WTC11 (cell line): Measurements from ENCODE around the gene GJD3. TPM values are rescaled to one million over a fixed set of nuclear protein-coding genes. Genes with fewer than 3 reads are reported as not detected.

Experiments used
- ATAC-seq: fragments of 200-7000 bp; cut with Tn5 transposase; 2 replicates; pipeline ENCODE4 v1.10.0; 2021; ENCODE audit warnings: mild to moderate bottlenecking, moderate library complexity
- CTCF ChIA-PET: fragments of 300-600 bp; sonication (Branson Sonifier 250); formaldehyde crosslinking; loops from one replicate; lab custom pipeline; 2021; ENCODE audit warnings: antibody characterized with exemption; lab: Charles Lee
- POLR2A ChIA-PET: fragments of 350-600 bp; sonication (Branson Sonifier 250); formaldehyde crosslinking; loops from one replicate; lab custom pipeline; 2021; ENCODE audit warnings: antibody characterized with exemption; lab: Charles Lee
- DNase-seq: peaks from one replicate; pipeline ENCODE4 v3.0.0; 2021; ENCODE audit warnings: low spot score
- H3K27ac Mint-ChIP-seq: 2 replicates; pipeline ENCODE4 v1.8.0; 2021; ENCODE audit warnings: mixed read lengths
- H3K27me3 Mint-ChIP-seq: 2 replicates; pipeline ENCODE4 v1.8.0; 2021; ENCODE audit warnings: low read depth, mild to moderate bottlenecking, moderate library complexity, mixed read lengths
- H3K36me3 Mint-ChIP-seq: 2 replicates; pipeline ENCODE4 v1.8.0; 2021; ENCODE audit warnings: mixed read lengths
- H3K4me1 Mint-ChIP-seq: 2 replicates; pipeline ENCODE4 v1.8.0; 2022; ENCODE audit warnings: mixed read lengths
- H3K4me3 Mint-ChIP-seq: 2 replicates; pipeline ENCODE4 v1.8.0; 2021; ENCODE audit warnings: mild to moderate bottlenecking, moderate library complexity, mixed read lengths
- H3K9me3 Mint-ChIP-seq: 2 replicates; pipeline ENCODE4 v1.8.0; 2021; ENCODE audit warnings: mixed read lengths
- AR ChIP-seq: fragments of 250-450 bp; sonication (Bioruptor Pico); IDR thresholded peaks from 2 replicates; pipeline ENCODE4 v1.9.0; 2021; ENCODE audit warnings: mild to moderate bottlenecking
- ATF1 ChIP-seq: sonication (generic); formaldehyde crosslinking; IDR thresholded peaks from 2 replicates; pipeline ENCODE4 v1.8.1; 2023; ENCODE audit warnings: mild to moderate bottlenecking, moderate library complexity, missing genetic modification reagents
- ATF3 ChIP-seq: sonication (generic); formaldehyde crosslinking; conservative IDR thresholded peaks from 2 replicates; pipeline ENCODE4 v1.8.1; 2022; ENCODE audit warnings: mild to moderate bottlenecking, missing genetic modification reagents
- ATF6 ChIP-seq: sonication (generic); formaldehyde crosslinking; IDR thresholded peaks from 2 replicates; pipeline ENCODE4 v1.8.1; 2023; ENCODE audit warnings: mild to moderate bottlenecking, missing genetic modification reagents
- CBFB ChIP-seq: sonication (generic); formaldehyde crosslinking; IDR thresholded peaks from 2 replicates; pipeline ENCODE4 v1.8.1; 2022; ENCODE audit warnings: mild to moderate bottlenecking, low read depth, missing genetic modification reagents
- CDX4 ChIP-seq: fragments of 250-450 bp; sonication (Bioruptor Pico); IDR thresholded peaks from 2 replicates; pipeline ENCODE4 v1.9.0; 2021; ENCODE audit warnings: moderate library complexity, mild to moderate bottlenecking, inconsistent platforms, borderline replicate concordance
- CREM ChIP-seq: sonication (generic); formaldehyde crosslinking; IDR thresholded peaks from 2 replicates; pipeline ENCODE4 v1.8.1; 2022; ENCODE audit warnings: mild to moderate bottlenecking, missing genetic modification reagents, moderate library complexity
- NR2C2 ChIP-seq: sonication (generic); formaldehyde crosslinking; IDR thresholded peaks from 2 replicates; pipeline ENCODE4 v1.8.0; 2022; ENCODE audit warnings: mild to moderate bottlenecking, missing genetic modification reagents
- NR3C1 ChIP-seq: sonication (generic); formaldehyde crosslinking; conservative IDR thresholded peaks from 2 replicates; pipeline ENCODE4 v1.8.1; 2023; ENCODE audit warnings: low read depth, mild to moderate bottlenecking, missing genetic modification reagents
- STAT6 ChIP-seq: sonication (generic); formaldehyde crosslinking; conservative IDR thresholded peaks from 2 replicates; pipeline ENCODE4 v1.8.1; 2023; ENCODE audit warnings: mild to moderate bottlenecking, low read depth, missing genetic modification reagents, moderate library complexity
- TEAD1 ChIP-seq: sonication (generic); formaldehyde crosslinking; IDR thresholded peaks from 2 replicates; pipeline ENCODE4 v1.8.0; 2022; ENCODE audit warnings: mild to moderate bottlenecking, missing genetic modification reagents
- USF1 ChIP-seq: sonication (generic); formaldehyde crosslinking; IDR thresholded peaks from 2 replicates; pipeline ENCODE4 v1.8.0; 2022; ENCODE audit warnings: mild to moderate bottlenecking, missing genetic modification reagents
- USF2 ChIP-seq: sonication (generic); formaldehyde crosslinking; IDR thresholded peaks from 2 replicates; pipeline ENCODE4 v1.8.1; 2023; ENCODE audit warnings: mild to moderate bottlenecking, missing genetic modification reagents, moderate library complexity
- ZNF138 ChIP-seq: sonication (generic); formaldehyde crosslinking; conservative IDR thresholded peaks from 2 replicates; pipeline ENCODE4 v1.8.1; 2022; ENCODE audit warnings: mild to moderate bottlenecking, moderate library complexity, missing genetic modification reagents
- ZNF317 ChIP-seq: sonication (generic); formaldehyde crosslinking; IDR thresholded peaks from 2 replicates; pipeline ENCODE4 v1.8.1; 2023; ENCODE audit warnings: low read depth, mild to moderate bottlenecking, moderate library complexity, missing genetic modification reagents, borderline replicate concordance
- ZSCAN18 ChIP-seq: fragments of 250-450 bp; sonication (Bioruptor Pico); IDR thresholded peaks from 2 replicates; pipeline ENCODE4 v2.1.2; 2022; ENCODE audit warnings: mild to moderate bottlenecking, moderate library complexity
- total RNA-seq: library from RNA; stranded (reverse); gene quantifications from 3 replicates; pipeline ENCODE4 v1.2.3, GENCODE V29; 2021

The GJD3 gene
- total RNA-seq, 1 experiment from 2014 or later, result 2.3 TPM

GRCh38 chr17:40338941-40339649, 25.4 kb downstream of the GJD3 start:
- TF ChIP-seq ATF6 (no peak), AR (CRISPR knock-in tag) (no peak), ZSCAN18 (CRISPR knock-in tag) (no peak), CREM (no peak), CDX4 (CRISPR knock-in tag) (no peak)
- no peaks in the 10 kb centered on the region for H3K9me3 Mint-ChIP-seq
- H3K27me3 Mint-ChIP-seq, result peaks cover 64% of the 10 kb centered on the region
- no peak for ATAC-seq
- ChIA-PET POLR2A (no interaction called here), CTCF (interaction anchor here (0.8 to 1.4 kb wide), 4 partner anchors 9 to 32 kb away, joined by 3 to 7 read pairs (median 4); no protein-coding TSS in a partner anchor)
- no peak for DNase-seq
- no peak overlapping the region for H3K27ac Mint-ChIP-seq
- H3K36me3 Mint-ChIP-seq, result no peaks in the 10 kb centered on the region
- no peak overlapping the region for H3K4me3 Mint-ChIP-seq
- H3K4me1 Mint-ChIP-seq, result peaks cover 19% of the 10 kb centered on the region

- ChIA-PET CTCF (interaction anchor here (0.8 to 1.2 kb wide), 2 partner anchors 10 to 17 kb away, joined by 5 to 7 read pairs; no protein-coding TSS in a partner anchor), POLR2A (no interaction called here)
- ATAC-seq, result no peak
- DNase-seq, result no peak
- Mint-ChIP-seq H3K9me3 (no peaks in the 10 kb centered on the region), H3K27me3 (peaks cover 54% of the 10 kb centered on the region), H3K27ac (no peak overlapping the region), H3K36me3 (no peaks in the 10 kb centered on the region), H3K4me1 (peaks cover 8% of the 10 kb centered on the region), H3K4me3 (no peak overlapping the region)
- TF ChIP-seq ZNF138 (CRISPR knock-in tag), result no peak
- no peak for TF ChIP-seq ATF1 (CRISPR knock-in tag)
- TF ChIP-seq TEAD1, result no peak
- no peak for TF ChIP-seq NR3C1 (CRISPR knock-in tag)
- TF ChIP-seq CBFB (CRISPR knock-in tag), result no peak
- no peak for TF ChIP-seq ATF3 (CRISPR knock-in tag)
- no peak for TF ChIP-seq ZNF317 (CRISPR knock-in tag)
- no peak for TF ChIP-seq NR2C2
- no peak for TF ChIP-seq USF1 (CRISPR knock-in tag)
- TF ChIP-seq USF2, result no peak
- no peak for TF ChIP-seq AR (CRISPR knock-in tag)
- no peak for TF ChIP-seq STAT6 (CRISPR knock-in tag)
Measured at GRCh38 chr17:40338058-40338457, 26.5 kb downstream of the GJD3 start.
